Measurements from ENCODE around the gene ZNF778. TPM values are rescaled to one million over a fixed set of nuclear protein-coding genes. Genes with fewer than 3 reads are reported as not detected.

ZNF778 gene
- total RNA-seq, 1 donor from 2014 or later, result 11.4 TPM

- no peak for DNase-seq
- POLR2A ChIA-PET, result interaction anchor here (0.6 to 1.0 kb wide), 5 partner anchors 47 to 299 kb away, joined by 3 to 5 read pairs (median 4); partner anchors contain the start of gene ZNF778
- Mint-ChIP-seq H3K27me3 (peaks cover 2% of the 10 kb centered on the region), H3K36me3 (ENCODE audit: low read depth) (no peaks in the 10 kb centered on the region), H3K27ac (no peak overlapping the region), H3K4me1 (peaks cover 16% of the 10 kb centered on the region), H3K4me3 (peak overlapping the region; percentile 66), H3K9me3 (no peaks in the 10 kb centered on the region)
- CTCF ChIA-PET, result interaction anchor here (1.5 kb wide), 1 partner anchor 433 kb away, joined by 5 read pairs; no protein-coding TSS in a partner anchor
- ATAC-seq (ENCODE audit: low read depth), result no peak
- TF ChIP-seq, protein P1, sequence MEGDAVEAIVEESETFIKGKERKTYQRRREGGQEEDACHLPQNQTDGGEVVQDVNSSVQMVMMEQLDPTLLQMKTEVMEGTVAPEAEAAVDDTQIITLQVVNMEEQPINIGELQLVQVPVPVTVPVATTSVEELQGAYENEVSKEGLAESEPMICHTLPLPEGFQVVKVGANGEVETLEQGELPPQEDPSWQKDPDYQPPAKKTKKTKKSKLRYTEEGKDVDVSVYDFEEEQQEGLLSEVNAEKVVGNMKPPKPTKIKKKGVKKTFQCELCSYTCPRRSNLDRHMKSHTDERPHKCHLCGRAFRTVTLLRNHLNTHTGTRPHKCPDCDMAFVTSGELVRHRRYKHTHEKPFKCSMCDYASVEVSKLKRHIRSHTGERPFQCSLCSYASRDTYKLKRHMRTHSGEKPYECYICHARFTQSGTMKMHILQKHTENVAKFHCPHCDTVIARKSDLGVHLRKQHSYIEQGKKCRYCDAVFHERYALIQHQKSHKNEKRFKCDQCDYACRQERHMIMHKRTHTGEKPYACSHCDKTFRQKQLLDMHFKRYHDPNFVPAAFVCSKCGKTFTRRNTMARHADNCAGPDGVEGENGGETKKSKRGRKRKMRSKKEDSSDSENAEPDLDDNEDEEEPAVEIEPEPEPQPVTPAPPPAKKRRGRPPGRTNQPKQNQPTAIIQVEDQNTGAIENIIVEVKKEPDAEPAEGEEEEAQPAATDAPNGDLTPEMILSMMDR (IDR thresholded peaks at IDR 0.05), result no peak
- intact Hi-C loops (cut with micrococcal nuclease), result loop anchor here (1.0 to 10.0 kb wide), 7 partner anchors 22 to 716 kb away; partner anchors contain the start of genes APRT, TRAPPC2L and ZFPM1
Measured at GRCh38 chr16:89170346-89171215, 46.9 kb upstream of the ZNF778 start.

DNA sequence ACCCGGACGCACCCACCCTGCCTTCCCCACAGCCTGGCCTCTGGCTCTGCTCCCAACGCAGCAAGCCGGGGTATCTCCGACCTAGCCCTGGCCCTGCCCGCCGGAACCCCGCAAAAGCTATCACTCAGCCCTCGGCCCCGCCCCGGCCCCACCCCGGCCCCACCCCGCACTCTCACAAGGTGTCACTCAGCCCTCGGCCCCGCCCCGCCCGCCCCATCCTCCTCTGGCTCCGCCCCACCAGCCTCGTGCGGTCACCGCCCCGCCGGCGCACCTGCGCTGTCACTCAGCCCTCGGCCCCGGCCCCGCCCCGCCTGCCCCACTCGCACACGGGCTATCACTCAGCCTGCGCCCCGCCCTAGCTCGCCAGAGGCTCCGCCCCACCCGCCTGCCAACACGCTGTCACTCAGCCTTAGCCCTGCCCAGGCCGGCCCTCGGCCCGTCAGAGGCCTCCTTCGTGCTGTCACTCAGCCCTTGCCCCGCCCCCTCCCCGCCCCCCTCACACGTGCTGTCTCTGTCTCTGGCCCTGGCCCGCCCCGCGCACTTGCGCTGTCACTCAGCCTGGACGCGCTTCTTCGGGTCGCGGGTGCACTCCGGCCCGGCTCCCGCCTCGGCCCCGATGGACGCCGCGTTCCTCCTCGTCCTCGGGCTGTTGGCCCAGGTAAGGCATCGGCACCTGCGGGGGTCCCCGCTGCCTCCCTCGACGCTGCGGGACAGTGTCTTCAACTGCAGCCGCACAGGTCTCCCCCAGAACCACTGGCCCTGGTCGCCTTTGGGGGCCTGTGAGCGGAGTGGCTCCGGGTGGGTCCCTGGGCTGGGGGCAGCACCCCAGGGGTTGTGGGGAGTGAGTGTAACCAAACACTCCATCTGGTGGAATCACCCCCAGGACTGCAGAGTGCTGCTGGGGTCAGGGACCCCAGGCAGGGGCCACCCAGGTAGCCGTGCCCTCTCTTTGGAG is 46.0 kb upstream of the ZNF778 start, which contains the start of gene CDH15:
CDH15 (plus strand) TSS at position 533 of the 955 bp plus-strand sequence; CDS start at position 617, 84 bp downstream.
- peak; percentile 84 for DNase-seq
- CTCF ChIA-PET, result interaction anchor here (1.5 kb wide), 1 partner anchor 434 kb away, joined by 5 read pairs; no protein-coding TSS in a partner anchor
- Mint-ChIP-seq H3K36me3 (ENCODE audit: low read depth) (no peaks in the 10 kb centered on the region), H3K27ac (no peak within 1 kb of the TSS), H3K9me3 (no peaks in the 10 kb centered on the region), H3K4me1 (peaks cover 13% of the 10 kb centered on the region), H3K27me3 (peaks cover 2% of the 10 kb centered on the region), H3K4me3 (peak within 1 kb of the TSS; percentile 66)
- intact Hi-C loops (cut with micrococcal nuclease), result loop anchor here (1.0 to 10.0 kb wide), 7 partner anchors 21 to 717 kb away; partner anchors contain the start of genes APRT, TRAPPC2L and ZFPM1
- peak; percentile 96 for ATAC-seq (ENCODE audit: low read depth)
- TF ChIP-seq, protein P1 (IDR thresholded peaks at IDR 0.05), result no peak
- POLR2A ChIA-PET, result interaction anchor here (0.6 to 1.0 kb wide), 6 partner anchors 46 to 300 kb away, joined by 3 to 5 read pairs (median 4); partner anchors contain the start of gene ZNF778

- CTCF ChIA-PET, result no interaction called here
- POLR2A ChIA-PET, result no interaction called here
- ATAC-seq (ENCODE audit: low read depth) (no peak), DNase-seq (no peak)
- H3K36me3 Mint-ChIP-seq (ENCODE audit: low read depth), result no peaks in the 10 kb centered on the region
- H3K27me3 Mint-ChIP-seq, result peaks cover 2% of the 10 kb centered on the region
- no peak overlapping the region for H3K4me3 Mint-ChIP-seq
- H3K27ac Mint-ChIP-seq, result no peak overlapping the region
- intact Hi-C loops (cut with micrococcal nuclease), result loop anchor here (5.0 to 10.0 kb wide), 2 partner anchors 75 to 717 kb away; partner anchors contain the start of gene ZFPM1
- H3K4me1 Mint-ChIP-seq, result peaks cover 12% of the 10 kb centered on the region
- no peaks in the 10 kb centered on the region for H3K9me3 Mint-ChIP-seq
- TF ChIP-seq, protein P1 (IDR thresholded peaks at IDR 0.05), result no peak
Measured at GRCh38 chr16:89172171-89172527, 45.4 kb upstream of the ZNF778 start.

DNA sequence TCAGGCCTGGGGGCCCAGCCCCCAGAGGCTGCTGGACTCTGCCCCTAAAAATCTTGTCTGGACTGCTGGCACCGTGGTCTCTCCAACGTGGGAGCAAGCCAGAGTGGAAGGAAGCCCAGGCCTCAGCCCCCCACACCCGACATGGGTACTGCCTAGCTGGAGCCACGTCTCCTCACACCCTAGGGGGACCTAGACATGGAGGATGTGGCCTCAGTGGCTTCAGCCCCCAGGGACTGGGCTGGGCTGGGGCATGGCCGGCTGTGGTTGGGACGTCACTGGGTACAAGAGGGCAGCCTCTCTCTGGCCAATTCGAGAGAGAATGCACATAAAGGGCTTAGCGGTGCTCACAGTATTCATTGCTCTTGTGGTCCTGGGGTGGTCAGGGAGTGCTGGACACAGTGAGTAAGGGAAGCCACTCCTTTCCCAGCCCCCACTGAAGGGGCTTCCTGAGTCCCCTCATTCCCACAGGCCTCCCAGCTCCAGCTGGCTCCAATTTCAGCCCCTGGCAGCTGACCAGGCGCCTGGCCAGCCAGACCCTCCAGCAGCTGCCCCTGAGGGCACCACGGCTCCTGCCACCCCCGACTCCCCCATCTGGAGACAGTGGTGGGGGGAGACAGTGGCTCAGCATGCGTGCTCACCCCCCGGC is 44.9 kb upstream of the ZNF778 start:
- Mint-ChIP-seq H3K27me3 (peaks cover 2% of the 10 kb centered on the region), H3K9me3 (no peaks in the 10 kb centered on the region), H3K4me1 (peaks cover 10% of the 10 kb centered on the region), H3K27ac (no peak overlapping the region), H3K36me3 (ENCODE audit: low read depth) (no peaks in the 10 kb centered on the region), H3K4me3 (no peak overlapping the region)
- DNase-seq, result no peak
- intact Hi-C loops (cut with micrococcal nuclease), result loop anchor here (5.0 to 10.0 kb wide), 2 partner anchors 75 to 718 kb away; partner anchors contain the start of gene ZFPM1
- ChIA-PET CTCF (no interaction called here), POLR2A (no interaction called here)
- TF ChIP-seq, protein P1 (IDR thresholded peaks at IDR 0.05), result no peak
- no peak for ATAC-seq (ENCODE audit: low read depth)

All from activated B cell treated with CpG ODN at 0.5 μM for 24 hours (primary cell).